ENCODE measurements around the gene ANXA10. TPM values are rescaled to one million over a fixed set of nuclear protein-coding genes. Genes with fewer than 3 reads are reported as not detected.

ANXA10 gene
- total RNA-seq, 1 donor from 2014 or later, result not detected

DNA sequence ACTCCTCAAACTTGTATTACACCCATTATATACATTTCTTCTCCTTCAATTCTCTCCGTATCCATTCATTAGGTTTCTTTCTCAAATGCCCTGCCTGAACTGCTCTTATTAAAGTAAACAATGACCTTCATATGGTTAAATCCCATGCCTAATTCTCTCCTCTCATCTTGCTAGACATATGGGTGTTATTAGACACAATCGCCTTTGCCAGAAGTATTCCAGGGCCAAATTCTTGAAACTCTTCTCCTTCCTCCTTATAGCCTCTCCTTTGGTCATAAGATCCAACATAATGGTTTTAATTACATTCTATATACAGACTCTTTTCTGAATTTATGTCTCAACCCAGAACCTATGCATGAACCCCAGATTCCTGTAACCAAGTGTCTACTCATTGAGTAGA, 4.8 kb downstream of the ANXA10 start:
- H3K36me3 Mint-ChIP-seq (ENCODE audit: low read depth), result no peaks in the 10 kb centered on the region
- H3K4me3 Mint-ChIP-seq, result no peak overlapping the region
- TF ChIP-seq, protein P1, sequence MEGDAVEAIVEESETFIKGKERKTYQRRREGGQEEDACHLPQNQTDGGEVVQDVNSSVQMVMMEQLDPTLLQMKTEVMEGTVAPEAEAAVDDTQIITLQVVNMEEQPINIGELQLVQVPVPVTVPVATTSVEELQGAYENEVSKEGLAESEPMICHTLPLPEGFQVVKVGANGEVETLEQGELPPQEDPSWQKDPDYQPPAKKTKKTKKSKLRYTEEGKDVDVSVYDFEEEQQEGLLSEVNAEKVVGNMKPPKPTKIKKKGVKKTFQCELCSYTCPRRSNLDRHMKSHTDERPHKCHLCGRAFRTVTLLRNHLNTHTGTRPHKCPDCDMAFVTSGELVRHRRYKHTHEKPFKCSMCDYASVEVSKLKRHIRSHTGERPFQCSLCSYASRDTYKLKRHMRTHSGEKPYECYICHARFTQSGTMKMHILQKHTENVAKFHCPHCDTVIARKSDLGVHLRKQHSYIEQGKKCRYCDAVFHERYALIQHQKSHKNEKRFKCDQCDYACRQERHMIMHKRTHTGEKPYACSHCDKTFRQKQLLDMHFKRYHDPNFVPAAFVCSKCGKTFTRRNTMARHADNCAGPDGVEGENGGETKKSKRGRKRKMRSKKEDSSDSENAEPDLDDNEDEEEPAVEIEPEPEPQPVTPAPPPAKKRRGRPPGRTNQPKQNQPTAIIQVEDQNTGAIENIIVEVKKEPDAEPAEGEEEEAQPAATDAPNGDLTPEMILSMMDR (conservative IDR thresholded peaks at IDR 0.05), result no peak
- no peaks in the 10 kb centered on the region for H3K9me3 Mint-ChIP-seq
- no peak overlapping the region for H3K27ac Mint-ChIP-seq (ENCODE audit: unreplicated experiment)
- H3K27me3 Mint-ChIP-seq (ENCODE audit: low read depth), result no peaks in the 10 kb centered on the region
- H3K4me1 Mint-ChIP-seq, result no peaks in the 10 kb centered on the region
- DNase-seq (ENCODE audit: low read depth, low spot score), result no peak

DNA sequence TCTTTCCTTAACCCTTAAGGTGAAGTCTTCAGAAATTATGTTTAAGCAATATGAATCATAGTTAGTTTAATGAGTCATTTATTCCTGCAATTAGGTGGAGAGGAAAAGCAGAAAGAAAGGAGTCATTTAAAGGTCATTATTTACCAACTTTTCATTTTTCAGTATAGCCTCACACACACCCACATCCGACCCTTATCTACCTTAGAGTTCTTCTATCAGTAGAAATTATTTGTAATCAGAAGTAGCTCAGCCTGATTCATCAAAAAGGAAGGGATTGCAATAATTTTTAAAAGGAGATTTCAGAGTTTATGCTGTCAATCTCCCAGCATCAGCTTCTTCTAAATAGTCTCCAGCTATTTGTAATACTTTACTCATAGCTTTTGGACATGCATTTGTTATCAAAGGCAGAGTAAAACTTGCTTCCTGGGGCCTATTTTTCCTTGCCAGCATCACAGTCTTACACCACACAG, 5.9 kb downstream of the ANXA10 start:
- H3K27ac Mint-ChIP-seq (ENCODE audit: unreplicated experiment), result no peak overlapping the region
- H3K27me3 Mint-ChIP-seq (ENCODE audit: low read depth), result no peaks in the 10 kb centered on the region
- no peaks in the 10 kb centered on the region for H3K36me3 Mint-ChIP-seq (ENCODE audit: low read depth)
- H3K4me1 Mint-ChIP-seq, result no peaks in the 10 kb centered on the region
- H3K4me3 Mint-ChIP-seq, result no peak overlapping the region
- no peaks in the 10 kb centered on the region for H3K9me3 Mint-ChIP-seq
- TF ChIP-seq, protein P1 (conservative IDR thresholded peaks at IDR 0.05), result no peak
- DNase-seq (ENCODE audit: low read depth, low spot score), result no peak

DNA sequence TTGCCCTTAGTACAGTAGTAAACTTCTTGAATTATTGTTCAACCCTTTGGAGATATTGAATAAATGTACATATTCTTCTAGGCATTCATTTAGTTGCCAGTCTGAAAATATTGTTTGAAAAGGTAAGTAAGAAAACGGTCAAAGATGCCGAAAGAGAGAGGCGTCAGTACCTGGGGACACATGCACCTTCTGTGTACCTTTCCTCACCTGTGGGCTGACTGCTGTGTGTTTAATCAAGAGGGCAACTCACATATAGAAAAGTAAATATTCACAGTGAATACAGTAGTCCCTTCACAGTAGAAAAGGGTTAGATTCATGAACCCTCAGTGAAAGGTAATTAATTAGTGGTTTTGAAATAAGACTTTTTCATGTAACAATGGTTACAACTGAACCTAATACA, 6.9 kb downstream of the ANXA10 start:
- Mint-ChIP-seq H3K9me3 (no peaks in the 10 kb centered on the region), H3K27ac (ENCODE audit: unreplicated experiment) (no peak overlapping the region), H3K4me3 (no peak overlapping the region), H3K36me3 (ENCODE audit: low read depth) (no peaks in the 10 kb centered on the region), H3K4me1 (no peaks in the 10 kb centered on the region), H3K27me3 (ENCODE audit: low read depth) (no peaks in the 10 kb centered on the region)
- no peak for DNase-seq (ENCODE audit: low read depth, low spot score)
- TF ChIP-seq, protein P1 (conservative IDR thresholded peaks at IDR 0.05), result no peak

DNA sequence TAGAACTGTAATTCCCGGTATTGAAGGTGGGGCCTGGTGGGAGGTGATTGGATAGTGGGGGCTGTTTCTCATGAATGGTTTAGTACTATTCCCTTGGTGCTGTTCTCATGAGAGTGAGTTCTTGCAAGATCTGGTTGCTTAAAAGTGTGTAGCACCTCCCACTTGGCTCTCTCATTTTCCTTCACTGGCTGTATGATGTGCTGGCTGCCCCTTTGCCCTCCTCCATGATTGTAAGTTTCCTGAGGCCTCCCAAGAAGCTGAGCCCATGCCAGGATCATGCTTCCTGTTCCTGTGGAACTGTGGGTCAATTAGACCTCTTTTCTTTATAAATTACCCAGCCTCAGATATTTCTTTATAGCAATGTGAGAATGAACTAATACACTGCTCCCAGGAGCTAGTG, 8.7 kb downstream of the ANXA10 start:
- no peaks in the 10 kb centered on the region for H3K27me3 Mint-ChIP-seq (ENCODE audit: low read depth)
- no peak overlapping the region for H3K4me3 Mint-ChIP-seq

DNA sequence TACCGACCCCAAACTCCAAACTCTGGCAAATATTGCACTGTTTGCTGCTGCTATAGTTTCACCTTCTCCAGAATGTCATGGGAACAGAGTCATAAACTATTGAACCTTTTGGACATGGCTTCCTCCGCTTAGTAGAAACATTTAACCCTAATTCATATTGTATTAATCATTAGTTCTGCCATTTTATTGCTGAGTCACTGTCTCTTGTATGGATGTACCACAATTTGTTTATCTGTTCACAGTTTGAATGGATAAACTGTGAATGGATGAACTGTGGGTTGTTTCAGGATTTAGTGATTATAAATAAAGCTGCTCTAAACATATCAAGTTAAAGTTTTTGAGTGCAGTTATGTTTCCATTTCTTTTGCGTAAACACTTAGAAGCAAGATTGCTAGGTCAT, 10.1 kb downstream of the ANXA10 start:
- H3K9me3 Mint-ChIP-seq, result peaks cover 2% of the 10 kb centered on the region

More for the DNA sequence above, 8.7 kb downstream of the ANXA10 start:
- DNase-seq (ENCODE audit: low read depth, low spot score), result no peak
- Mint-ChIP-seq H3K36me3 (ENCODE audit: low read depth) (no peaks in the 10 kb centered on the region), H3K4me1 (no peaks in the 10 kb centered on the region), H3K9me3 (peaks cover 2% of the 10 kb centered on the region), H3K27ac (ENCODE audit: unreplicated experiment) (no peak overlapping the region)
- TF ChIP-seq, protein P1 (conservative IDR thresholded peaks at IDR 0.05), result no peak

More for the DNA sequence above, 10.1 kb downstream of the ANXA10 start:
- no peaks in the 10 kb centered on the region for H3K4me1 Mint-ChIP-seq
- DNase-seq (ENCODE audit: low read depth, low spot score), result no peak
- H3K27ac Mint-ChIP-seq (ENCODE audit: unreplicated experiment), result no peak overlapping the region
- H3K27me3 Mint-ChIP-seq (ENCODE audit: low read depth), result no peaks in the 10 kb centered on the region
- no peak overlapping the region for H3K4me3 Mint-ChIP-seq
- TF ChIP-seq, protein P1 (conservative IDR thresholded peaks at IDR 0.05), result no peak
- H3K36me3 Mint-ChIP-seq (ENCODE audit: low read depth), result no peaks in the 10 kb centered on the region
